HG03432 (cell line): ENCODE data around the gene KCNA2.

Source experiments
- ATAC-seq: cut with Tn5 transposase; IDR thresholded peaks from one replicate; pipeline ENCODE4 v1.9.1; 2021; ENCODE audit warnings: mild to moderate bottlenecking, moderate library complexity; ENCODE audit not compliant: unreplicated experiment

The KCNA2 gene

DNA sequence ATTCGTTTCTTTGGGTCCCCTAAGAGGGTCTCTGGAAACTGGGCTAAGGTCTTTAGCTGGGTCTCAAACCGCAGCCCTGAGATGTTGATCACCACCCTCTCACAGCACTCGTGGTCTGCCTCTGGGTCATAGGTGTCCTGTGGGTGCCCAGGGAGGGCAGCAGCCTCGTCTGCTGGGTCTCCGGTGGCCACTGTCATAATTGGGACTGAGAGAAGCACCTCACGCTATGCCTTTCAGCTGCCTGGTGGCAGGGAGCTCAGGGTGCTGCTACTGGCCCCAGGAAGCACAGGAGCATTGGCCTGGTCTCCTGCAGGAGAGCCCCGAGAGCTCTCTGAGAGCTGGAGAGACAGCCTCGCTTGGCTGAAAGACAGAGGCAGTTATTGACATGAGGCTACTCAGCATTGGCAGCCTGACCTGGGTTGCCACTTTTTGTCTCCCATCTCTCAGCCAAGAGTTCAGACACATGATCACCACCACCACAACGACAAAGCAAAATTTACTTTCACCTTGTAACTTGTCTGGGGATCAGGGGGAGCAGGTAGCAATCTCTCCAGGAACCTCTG lies 1.5 kb downstream of the KCNA2 start:
- ATAC-seq: no peak

DNA sequence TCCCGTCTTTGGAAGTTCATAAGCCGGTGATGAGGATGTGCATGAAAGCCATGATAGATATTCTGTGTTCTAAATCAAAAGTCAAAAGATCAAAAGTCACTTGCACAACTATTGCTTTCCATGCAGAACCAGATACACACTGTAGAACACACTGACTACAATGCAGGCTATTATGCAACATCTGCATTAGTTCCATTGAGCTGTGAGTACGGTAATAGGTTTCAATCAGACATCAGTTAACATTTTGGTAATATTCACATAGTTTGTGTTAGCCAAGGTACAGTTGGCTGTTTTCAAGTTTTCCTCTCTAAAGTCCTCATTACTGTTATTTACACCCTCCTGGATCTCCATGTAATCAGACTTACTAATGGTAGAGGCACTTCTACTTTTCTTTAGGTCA lies 3.1 kb downstream of the KCNA2 start:
- ATAC-seq: no peak

GRCh38 chr1:110602466-110602865 lies 3.7 kb downstream of the KCNA2 start:
- ATAC-seq: no peak

GRCh38 chr1:110601332-110601731 lies 4.8 kb downstream of the KCNA2 start:
- no peak for ATAC-seq

- no peak for ATAC-seq
Observed at GRCh38 chr1:110600716-110601115, 5.4 kb downstream of the KCNA2 start.

DNA sequence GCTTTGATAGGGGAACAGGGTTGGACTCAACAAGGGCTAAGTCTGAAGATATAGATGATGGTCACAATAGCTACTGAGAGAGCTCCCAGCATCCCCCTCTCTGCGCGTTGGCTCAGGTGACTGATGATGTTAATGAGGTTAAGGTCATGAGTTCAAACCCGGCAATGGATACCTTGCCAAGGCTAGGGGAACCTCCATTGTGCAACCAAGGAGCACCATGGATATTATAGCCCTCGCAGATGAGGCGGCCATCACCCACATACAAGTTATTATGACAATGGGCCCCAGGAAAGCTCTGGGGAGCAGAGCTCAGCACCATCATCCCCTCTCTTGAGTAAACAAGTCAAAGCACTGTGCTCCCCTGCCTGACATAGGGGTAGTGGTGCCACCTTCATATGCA lies 8.2 kb downstream of the KCNA2 start:
- no peak for ATAC-seq

GRCh38 chr1:110596312-110596711 lies 9.8 kb downstream of the KCNA2 start:
- no peak for ATAC-seq

GRCh38 chr1:110595353-110595710 lies 10.8 kb downstream of the KCNA2 start:
- no peak for ATAC-seq

- ATAC-seq: no peak
Observed at GRCh38 chr1:110594456-110595352, 11.5 kb downstream of the KCNA2 start.

GRCh38 chr1:110593902-110594301 lies 12.3 kb downstream of the KCNA2 start:
- no peak for ATAC-seq

DNA sequence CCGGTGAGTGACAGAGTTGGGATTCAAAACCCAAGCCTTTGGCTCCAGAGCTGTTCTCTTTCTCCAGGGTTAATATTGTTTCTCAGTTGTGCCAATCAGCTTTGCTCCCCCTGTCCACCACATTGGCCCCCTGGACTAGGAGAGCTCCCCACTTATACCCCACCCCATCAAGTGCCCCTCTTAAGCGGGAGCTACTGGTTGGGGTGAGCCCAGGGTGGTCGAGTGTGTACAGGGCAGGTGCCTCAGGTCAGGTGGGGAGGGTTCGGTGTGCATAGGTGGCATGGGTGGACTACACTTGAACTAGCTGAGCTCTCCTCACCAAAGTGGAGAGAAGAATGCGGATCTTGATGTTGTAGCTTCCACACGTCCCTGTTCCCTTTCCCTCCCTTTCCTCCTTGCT lies 14.2 kb downstream of the KCNA2 start:
- ATAC-seq: no peak

GRCh38 chr1:110588991-110589390 lies 17.2 kb downstream of the KCNA2 start:
- no peak for ATAC-seq

DNA sequence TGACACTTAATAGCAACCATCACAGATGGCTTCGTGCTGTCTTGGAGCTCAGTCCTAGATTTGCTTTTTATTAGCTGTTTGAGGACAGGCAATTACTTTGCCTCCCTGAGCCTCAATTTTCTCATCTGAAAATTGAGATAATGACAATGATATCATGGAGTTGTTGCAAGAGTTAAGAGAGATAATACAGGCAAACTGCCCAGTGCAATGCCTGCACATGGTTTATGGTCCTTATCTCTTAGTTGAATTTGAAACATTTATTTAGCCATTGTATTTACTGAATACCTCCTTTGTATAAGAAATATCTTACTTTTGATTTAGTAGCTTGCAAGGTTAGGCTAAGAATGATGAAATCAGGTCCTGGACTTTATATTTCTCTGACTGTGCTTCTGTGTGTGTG lies 17.7 kb downstream of the KCNA2 start:
- no peak for ATAC-seq

GRCh38 chr1:110587906-110588305 lies 18.3 kb downstream of the KCNA2 start:
- ATAC-seq: no peak

- ATAC-seq: no peak
Observed at GRCh38 chr1:110585481-110585880, 20.7 kb downstream of the KCNA2 start.

DNA sequence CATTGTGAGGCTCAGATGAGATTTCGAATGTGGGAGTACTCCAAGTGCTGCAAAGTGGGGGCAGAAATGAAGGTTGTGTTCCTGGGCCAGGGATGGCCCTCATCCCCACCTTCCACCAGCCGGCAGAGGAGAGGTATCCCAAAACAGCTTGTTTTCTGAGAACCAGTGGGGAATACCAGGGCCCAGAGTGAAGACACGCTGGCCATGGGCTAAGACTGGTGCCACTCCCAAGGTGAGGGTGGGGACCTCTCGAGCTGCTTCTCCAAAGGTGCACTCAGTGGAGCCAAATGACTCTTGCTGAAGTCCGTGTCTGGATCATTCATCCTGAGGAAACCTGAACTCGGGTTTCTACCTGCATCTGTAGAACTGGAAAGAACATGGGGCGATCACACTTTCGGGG lies 22.1 kb downstream of the KCNA2 start:
- ATAC-seq: no peak

DNA sequence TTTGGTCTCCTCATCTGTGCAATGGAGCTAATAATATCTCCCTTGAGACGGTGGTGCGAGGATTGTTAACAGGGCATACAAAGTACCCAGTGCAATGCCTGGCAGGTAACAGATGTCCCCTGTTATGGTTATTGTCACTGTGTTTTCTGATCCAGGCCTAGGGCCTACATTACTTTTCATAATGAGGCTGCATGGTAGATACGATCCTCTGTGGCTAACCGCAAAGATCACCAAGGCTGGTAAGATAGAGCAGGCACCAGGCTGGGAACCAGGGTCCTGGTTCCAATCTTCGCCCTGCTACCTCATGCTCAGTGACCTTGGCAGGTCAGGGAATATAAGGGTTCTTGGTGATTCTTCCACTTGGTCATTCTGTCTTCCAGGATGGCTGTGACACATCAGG lies 22.7 kb downstream of the KCNA2 start:
- ATAC-seq: no peak

GRCh38 chr1:110582378-110582777 lies 23.8 kb downstream of the KCNA2 start:
- no peak for ATAC-seq

DNA sequence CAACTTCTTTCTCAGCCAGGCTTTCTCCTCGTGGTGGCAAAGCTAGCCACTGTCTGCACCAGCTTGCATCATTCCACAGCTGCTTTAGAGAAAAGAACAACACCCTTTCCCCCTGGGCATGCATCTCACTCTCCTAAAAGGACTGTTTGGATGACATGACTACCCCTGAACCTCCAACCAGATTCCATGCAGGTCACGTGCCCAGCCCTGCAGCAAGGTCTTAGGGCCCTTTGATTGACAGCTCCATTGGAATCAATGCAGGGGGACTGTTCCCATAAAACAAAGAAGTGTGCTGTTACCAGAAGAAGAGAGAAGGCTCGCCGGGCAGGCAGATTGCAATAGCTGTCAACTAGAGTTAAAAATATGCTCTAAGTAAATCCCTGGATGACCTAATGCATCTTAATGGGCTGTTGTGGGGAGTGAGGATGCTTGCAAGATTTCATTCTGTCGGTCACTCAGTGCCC lies 24.4 kb downstream of the KCNA2 start:
- ATAC-seq: no peak

DNA sequence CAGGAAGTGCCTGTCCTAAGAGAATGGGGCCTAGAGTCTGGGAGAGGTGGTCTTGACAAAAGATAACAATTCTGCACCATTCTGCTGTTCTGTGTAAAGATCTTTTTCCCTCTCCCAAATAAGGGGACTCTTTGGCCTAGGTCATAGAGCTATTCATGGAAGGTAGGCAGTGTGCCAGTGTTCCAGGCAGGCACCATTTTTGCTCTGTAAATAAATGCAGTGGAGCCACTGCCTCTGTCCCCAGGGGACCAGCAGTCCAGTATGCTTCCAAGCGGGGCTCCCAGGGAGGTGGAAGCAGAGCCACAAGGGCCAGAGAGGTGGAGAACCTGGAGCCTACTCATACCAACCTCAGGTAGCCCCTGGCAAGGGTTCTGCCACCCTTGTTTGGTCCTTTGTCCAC lies 25.9 kb downstream of the KCNA2 start:
- no peak for ATAC-seq

- no peak for ATAC-seq
Observed at GRCh38 chr1:110579460-110579859, 26.7 kb downstream of the KCNA2 start.

DNA sequence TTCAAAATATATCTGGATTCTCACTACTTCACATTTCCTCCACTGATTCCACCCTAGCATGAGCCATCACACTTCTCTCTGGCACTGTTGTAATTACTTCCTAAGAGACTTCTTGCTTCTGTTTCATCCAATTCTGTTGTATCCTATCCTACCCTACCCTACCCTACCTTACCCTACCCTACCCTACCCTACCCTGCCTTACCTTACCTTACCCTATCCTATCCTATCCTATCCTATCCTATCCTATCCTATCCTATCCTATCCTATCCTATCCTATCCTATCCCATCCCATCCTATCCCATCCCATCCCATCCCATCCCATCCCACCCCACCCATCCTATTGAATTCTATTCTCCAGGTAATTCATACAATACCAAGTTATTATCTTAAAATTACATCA lies 29.7 kb downstream of the KCNA2 start:
- no peak for ATAC-seq

DNA sequence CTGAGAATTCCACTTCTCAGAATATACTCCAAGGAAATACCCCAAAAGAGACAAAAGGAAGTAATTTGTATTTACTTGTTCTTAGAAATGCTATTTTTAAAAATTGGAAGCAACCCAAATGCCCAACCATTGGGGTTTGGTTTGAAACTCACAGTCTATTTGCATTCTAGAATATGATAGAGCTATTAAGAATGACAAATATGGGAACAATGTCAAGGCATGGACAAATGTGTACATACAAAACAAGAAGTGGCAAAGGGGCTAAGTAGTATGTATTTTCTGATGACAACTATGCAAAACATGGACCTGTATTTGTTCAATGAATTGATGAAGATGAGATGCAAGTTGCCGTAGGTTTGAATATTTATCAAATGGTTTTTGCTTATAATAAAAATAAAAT lies 32.8 kb downstream of the KCNA2 start:
- no peak for ATAC-seq
